ENCODE data around the gene ACSF3.

Gene ACSF3

GRCh38 chr16:89112377-89113151 lies 18.9 kb downstream of the ACSF3 start:
- DNase-seq (ENCODE audit: low spot score) = no peak

GRCh38 chr16:89113152-89113547 lies 19.5 kb downstream of the ACSF3 start:
- DNase-seq (ENCODE audit: low spot score) = no peak

DNA sequence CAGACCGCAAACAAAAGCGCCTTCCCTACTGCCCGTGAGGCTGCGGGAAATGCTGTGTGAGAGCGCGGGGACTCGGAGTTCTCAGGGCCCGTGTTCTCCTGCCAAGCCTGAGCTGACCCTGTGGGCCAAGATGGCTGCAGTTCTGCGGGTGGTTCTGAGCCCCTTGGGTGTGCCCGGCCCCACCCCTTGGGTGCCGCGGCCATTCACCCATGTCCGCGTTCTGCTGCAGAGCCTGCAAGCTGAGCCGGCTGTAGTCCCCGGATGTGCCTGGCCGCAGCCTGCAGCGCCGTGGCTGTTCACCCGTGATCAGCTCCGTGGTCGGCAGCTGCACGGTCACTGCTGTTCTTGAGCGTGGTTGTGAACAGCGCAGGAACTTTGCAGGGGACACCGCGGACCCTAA lies 20.0 kb downstream of the ACSF3 start:
- no peak for DNase-seq (ENCODE audit: low spot score)

GRCh38 chr16:89114159-89114981 lies 20.7 kb downstream of the ACSF3 start:
- no peak for DNase-seq (ENCODE audit: low spot score)

GRCh38 chr16:89115216-89115861 lies 21.7 kb downstream of the ACSF3 start:
- no peak for DNase-seq (ENCODE audit: low spot score)

DNA sequence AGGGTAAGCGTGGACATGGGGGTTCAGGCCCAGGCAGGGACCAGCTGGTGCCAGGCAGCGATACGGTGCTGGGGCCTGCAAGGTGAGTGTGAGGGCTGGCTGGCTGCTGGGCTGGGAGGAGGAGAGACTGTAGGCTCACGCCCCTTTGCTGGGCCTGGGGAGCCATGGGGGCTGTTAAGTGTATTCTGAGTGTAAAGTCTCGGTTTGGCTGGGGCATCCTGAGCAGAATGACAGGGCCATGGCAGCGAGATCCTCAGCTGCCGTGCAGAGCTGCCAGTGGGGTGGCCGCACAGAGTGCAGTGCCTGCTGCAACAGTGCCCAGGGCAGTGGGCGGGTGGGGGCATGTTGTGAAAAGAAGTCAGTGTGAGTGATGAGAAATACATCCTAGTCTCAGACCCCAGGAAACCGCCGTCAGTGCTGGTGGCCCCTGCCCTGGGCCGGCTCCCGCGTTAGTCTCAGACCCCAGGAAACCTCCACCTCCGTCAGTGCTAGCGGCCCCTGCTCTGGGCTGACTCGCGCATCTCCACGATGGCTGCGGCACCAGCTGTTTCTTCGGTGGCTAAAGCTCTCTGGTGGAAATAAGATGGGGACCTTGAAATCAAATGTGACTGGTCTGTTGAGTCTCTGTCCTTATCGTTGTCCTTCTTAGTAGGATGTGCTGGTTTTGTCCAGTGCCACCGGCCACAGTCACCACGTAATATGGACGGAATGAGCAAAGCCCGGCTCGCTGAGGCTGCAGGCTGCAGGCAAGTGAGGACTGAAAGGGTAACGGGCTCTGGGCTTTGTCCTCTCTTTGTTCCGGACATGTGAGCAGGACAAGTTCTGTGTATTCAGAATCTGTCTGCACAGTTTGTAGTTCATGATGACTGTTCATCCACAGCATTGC lies 22.9 kb downstream of the ACSF3 start:
- DNase-seq (ENCODE audit: low spot score) = no peak

- DNase-seq (ENCODE audit: low spot score) = no peak
Measured at GRCh38 chr16:89117227-89117974, 23.7 kb downstream of the ACSF3 start.

- DNase-seq (ENCODE audit: low spot score) = no peak
Measured at GRCh38 chr16:89117975-89118289, 24.3 kb downstream of the ACSF3 start.

DNA sequence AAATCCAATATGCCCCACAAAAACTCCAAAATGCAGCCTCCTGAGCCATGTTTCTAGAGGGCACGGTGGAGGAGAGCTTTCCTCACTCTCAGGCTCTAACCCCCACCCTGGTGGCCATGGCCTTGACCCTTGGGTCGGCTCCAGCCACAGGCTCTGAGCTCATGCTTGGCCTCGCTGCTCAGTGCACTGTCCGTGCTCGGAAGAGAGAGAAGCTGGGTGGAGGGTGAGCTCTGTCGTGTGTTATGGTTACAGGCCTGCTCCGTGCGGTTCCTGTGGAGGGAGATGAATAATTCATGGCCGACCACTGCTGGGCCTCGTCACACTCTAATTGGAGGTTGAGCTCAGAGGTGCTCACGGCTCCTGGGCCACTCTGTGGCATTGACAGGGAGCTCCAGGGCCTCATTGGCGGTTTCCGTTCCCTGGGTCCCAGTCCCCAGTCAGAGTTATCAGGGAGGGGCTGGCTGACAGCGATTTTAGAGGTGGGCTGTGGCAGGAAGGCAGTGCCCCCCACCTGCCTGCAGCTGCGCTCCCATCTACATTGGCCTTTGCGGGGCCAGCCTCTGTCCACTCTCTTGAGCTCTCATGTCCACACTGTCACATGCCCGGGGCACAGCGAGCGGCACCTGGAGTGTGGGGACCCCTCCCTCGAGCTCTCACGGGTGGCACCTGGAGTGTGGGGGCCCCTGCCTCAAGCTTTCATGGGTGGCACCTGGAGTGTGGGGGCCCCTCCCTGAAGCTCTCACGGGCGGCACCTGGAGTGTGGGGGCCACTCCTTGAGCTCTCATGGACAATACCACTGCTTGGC lies 24.9 kb downstream of the ACSF3 start:
- DNase-seq (ENCODE audit: low spot score) = no peak

DNA sequence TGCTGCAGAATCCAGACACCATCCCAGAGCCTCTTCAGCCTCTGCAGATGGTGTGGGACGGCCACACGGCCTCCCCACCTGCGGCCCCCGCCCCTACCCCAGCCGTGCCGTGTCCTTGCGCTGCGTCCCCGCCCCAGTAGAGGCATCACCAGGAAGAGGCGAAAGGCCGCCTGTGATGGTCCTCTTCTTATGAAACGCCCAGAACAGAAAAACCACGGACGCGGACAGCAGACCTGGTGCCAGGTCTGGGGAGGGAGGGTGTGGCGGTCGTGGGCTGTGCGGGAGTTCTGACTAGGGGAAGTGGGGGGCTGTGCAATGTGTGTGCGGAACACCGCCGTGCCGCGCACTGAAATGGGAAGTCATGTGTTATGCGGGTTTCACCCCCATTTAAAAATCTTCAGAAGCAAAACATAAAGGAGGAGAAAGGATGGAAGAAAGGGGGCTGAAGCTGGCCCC lies 25.5 kb downstream of the ACSF3 start:
- DNase-seq (ENCODE audit: low spot score) = no peak

- no peak for DNase-seq (ENCODE audit: low spot score)
Measured at GRCh38 chr16:89119661-89120141, 26.0 kb downstream of the ACSF3 start.

- DNase-seq (ENCODE audit: low spot score) = no peak
Measured at GRCh38 chr16:89120281-89120680, 26.6 kb downstream of the ACSF3 start.

- no peak for DNase-seq (ENCODE audit: low spot score)
Measured at GRCh38 chr16:89120921-89121351, 27.3 kb downstream of the ACSF3 start.

- no peak for DNase-seq (ENCODE audit: low spot score)
Measured at GRCh38 chr16:89121691-89122321, 28.2 kb downstream of the ACSF3 start.

- DNase-seq (ENCODE audit: low spot score) = no peak
Measured at GRCh38 chr16:89122322-89122851, 28.7 kb downstream of the ACSF3 start.

DNA sequence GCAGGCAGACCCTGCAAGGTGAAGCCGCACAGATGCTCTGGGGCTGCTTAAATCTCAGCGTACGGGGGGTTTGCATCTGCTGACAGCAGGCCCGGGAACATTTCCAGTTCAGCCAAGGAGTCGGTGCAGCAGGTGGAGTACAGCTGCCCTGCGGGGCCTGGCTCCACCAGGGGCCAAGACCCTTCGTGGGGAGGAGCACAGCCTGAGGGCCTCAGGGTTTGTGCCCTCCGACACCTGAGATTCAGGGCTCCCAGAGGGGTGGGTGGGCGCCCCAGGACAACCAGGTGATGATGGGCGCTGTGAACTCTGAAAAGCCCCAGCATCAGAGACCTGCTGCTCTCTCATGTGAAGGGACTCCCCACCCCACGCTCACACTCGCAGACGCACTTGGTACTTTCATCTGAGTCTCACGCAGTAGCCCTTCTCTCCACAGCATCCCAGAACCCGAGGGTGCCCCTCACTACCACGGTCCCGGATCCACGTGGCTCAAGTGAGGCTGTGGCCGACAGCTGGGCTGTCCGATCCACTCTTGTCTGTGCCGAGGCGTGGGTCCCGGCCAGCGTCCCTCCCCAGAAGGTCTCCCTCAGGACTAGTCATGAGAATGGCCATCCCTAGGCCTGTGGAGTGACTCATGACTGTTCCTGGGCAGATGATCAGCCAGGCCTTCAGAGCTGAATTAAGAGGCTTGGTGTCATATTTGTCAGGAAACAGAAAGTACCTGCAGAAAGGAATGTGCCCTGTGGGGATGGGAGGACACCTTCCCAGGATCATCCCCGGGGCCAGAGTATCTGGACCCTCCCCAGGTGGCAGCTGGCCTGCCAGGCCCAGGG lies 29.6 kb downstream of the ACSF3 start:
- DNase-seq (ENCODE audit: low spot score) = no peak

DNA sequence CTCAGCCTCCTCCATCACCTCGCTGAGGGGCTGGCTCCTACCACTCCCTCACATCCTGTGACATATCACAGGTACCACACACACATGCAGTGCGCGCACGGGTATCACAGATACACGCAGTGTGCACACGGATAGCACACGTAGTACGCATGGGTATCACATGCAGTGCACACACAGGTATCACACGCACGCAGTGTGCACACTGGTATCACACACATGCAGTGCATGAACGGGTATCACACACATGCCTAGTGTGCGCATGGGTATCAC lies 30.1 kb downstream of the ACSF3 start:
- DNase-seq (ENCODE audit: low spot score) = no peak

DNA sequence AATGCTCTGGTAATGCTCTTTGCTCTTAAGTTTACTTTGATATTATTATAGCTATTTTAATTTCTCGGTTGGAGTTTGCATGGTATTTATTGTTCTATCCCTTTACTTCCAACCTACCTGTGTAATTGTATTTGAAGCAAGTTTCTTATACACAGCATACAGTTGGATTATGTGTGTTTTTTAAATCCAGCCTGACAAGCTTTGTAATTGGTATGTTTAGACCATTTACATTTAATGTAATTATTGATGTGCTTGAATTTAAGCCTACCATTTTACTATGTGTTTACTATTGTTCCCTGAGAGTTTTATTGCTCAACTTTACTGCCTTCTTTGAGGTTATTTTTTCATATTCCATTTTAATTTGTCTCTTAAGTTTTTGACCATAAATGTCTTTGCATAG lies 35.7 kb downstream of the ACSF3 start:
- no peak for DNase-seq (ENCODE audit: low spot score)

DNA sequence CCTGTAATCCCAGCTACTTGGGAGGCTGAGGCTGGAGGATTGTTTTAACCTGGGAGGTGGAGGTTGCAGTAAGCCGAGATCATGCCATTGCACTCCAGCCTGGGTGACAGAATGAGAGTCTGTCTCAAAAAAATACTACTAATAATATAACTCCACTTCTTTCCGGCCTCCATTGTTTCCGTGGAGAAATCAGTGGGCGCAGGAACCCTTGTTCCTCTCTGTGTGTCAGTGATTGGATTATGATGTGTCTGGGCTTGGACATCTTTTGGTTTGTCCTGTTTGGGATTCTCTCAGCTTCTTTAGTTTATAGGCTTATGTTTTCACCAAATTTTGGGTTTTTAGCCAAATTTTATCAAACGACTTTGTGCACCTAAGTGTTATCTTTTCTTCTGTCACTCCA lies 36.8 kb downstream of the ACSF3 start:
- no peak for DNase-seq (ENCODE audit: low spot score)

Measured in hematopoietic multipotent progenitor cell treated with erythropoietin and hydrocortisone succinate and interleukin-3 and kit ligand, for 15 days (in vitro differentiated cells).